SW480 (cell line): ENCODE data around the gene MAPKAPK2.
"Not testable (repeated sequence)": the region's sequence is repeated elsewhere in the genome, so short reads cannot be mapped to it uniquely, and the experiment has no call there.

Experiments
- DNase-seq: peaks from one replicate; pipeline ENCODE4 v3.0.0-alpha.2; 2016; ENCODE audit warnings: low spot score

MAPKAPK2 gene

GRCh38 chr1:206684478-206685333, at the start of gene MAPKAPK2:
MAPKAPK2 (plus strand) TSS chr1:206684905; CDS start chr1:206685230, 325 bp downstream.
- DNase-seq = peak; percentile 67

GRCh38 chr1:206635080-206635977, 49.4 kb upstream of the MAPKAPK2 start, which contains the start of gene DYRK3:
DYRK3 (plus strand) TSS chr1:206635536; CDS start chr1:206635704, 168 bp downstream.
- DNase-seq = peak; percentile 92

GRCh38 chr1:206635978-206636345, 48.7 kb upstream of the MAPKAPK2 start:
- peak; percentile 25 for DNase-seq

GRCh38 chr1:206636671-206637070, 48.0 kb upstream of the MAPKAPK2 start:
- no peak for DNase-seq

GRCh38 chr1:206637605-206638004, 47.1 kb upstream of the MAPKAPK2 start:
- no peak for DNase-seq

GRCh38 chr1:206642074-206642473, 42.6 kb upstream of the MAPKAPK2 start:
- DNase-seq = not testable (repeated sequence)

- no peak for DNase-seq
These were observed 41.5 kb upstream of the MAPKAPK2 start for GRCh38 chr1:206643118-206643698.

GRCh38 chr1:206646504-206646903, 38.2 kb upstream of the MAPKAPK2 start:
- no peak for DNase-seq

- DNase-seq = no peak
These were observed 37.5 kb upstream of the MAPKAPK2 start for GRCh38 chr1:206647224-206647623.

GRCh38 chr1:206649261-206649921, 35.3 kb upstream of the MAPKAPK2 start:
- DNase-seq = no peak

GRCh38 chr1:206651014-206651413, 33.7 kb upstream of the MAPKAPK2 start:
- no peak for DNase-seq

- no peak for DNase-seq
These were observed 32.5 kb upstream of the MAPKAPK2 start for GRCh38 chr1:206651958-206652890.

- DNase-seq = no peak
These were observed 30.8 kb upstream of the MAPKAPK2 start for GRCh38 chr1:206653715-206654459.

GRCh38 chr1:206654828-206655227, 29.9 kb upstream of the MAPKAPK2 start:
- no peak for DNase-seq

GRCh38 chr1:206655471-206655882, 29.2 kb upstream of the MAPKAPK2 start:
- no peak for DNase-seq

GRCh38 chr1:206656936-206657335, 27.8 kb upstream of the MAPKAPK2 start:
- DNase-seq = no peak

GRCh38 chr1:206657751-206658150, 27.0 kb upstream of the MAPKAPK2 start:
- no peak for DNase-seq

GRCh38 chr1:206658264-206658980, 26.3 kb upstream of the MAPKAPK2 start:
- peak; percentile 27 for DNase-seq

GRCh38 chr1:206658981-206659273, 25.8 kb upstream of the MAPKAPK2 start:
- DNase-seq = no peak
